Nephron progenitor cell (in vitro differentiated cells): ENCODE measurements around the gene PCDHGB7.
A peak's percentile ranks its signal among the peaks of the same experiment; 100 is the strongest.
"Not testable (repeated sequence)": the region's sequence is repeated elsewhere in the genome, so short reads cannot be mapped to it uniquely, and the experiment has no call there.

Experiments used
- DNase-seq: peaks from one replicate; pipeline ENCODE4 v3.0.0; 2021
- H3K27ac Mint-ChIP-seq: 2 replicates; pipeline ENCODE4 v1.8.0; 2021; ENCODE audit warnings: mild to moderate bottlenecking, moderate library complexity, mixed read lengths
- H3K27me3 Mint-ChIP-seq: 2 replicates; pipeline ENCODE4 v1.8.0; 2021; ENCODE audit warnings: mild to moderate bottlenecking, low read depth, mixed read lengths; ENCODE audit not compliant: poor library complexity
- H3K36me3 Mint-ChIP-seq: 2 replicates; pipeline ENCODE4 v1.8.0; 2021; ENCODE audit warnings: low read depth, mixed read lengths
- H3K4me1 Mint-ChIP-seq: 2 replicates; pipeline ENCODE4 v1.8.0; 2021; ENCODE audit warnings: mixed read lengths
- H3K4me3 Mint-ChIP-seq: 2 replicates; pipeline ENCODE4 v1.8.0; 2021; ENCODE audit warnings: mild to moderate bottlenecking, moderate library complexity, mixed read lengths
- H3K9me3 Mint-ChIP-seq: 2 replicates; pipeline ENCODE4 v1.8.0; 2021; ENCODE audit warnings: mild to moderate bottlenecking, moderate library complexity, mixed read lengths
- CTCF ChIP-seq: fragments of 200-600 bp; sonication (generic); IDR thresholded peaks from 2 replicates; pipeline ENCODE4 v1.5.0; 2021; ENCODE audit warnings: antibody characterized with exemption

Gene PCDHGB7

DNA sequence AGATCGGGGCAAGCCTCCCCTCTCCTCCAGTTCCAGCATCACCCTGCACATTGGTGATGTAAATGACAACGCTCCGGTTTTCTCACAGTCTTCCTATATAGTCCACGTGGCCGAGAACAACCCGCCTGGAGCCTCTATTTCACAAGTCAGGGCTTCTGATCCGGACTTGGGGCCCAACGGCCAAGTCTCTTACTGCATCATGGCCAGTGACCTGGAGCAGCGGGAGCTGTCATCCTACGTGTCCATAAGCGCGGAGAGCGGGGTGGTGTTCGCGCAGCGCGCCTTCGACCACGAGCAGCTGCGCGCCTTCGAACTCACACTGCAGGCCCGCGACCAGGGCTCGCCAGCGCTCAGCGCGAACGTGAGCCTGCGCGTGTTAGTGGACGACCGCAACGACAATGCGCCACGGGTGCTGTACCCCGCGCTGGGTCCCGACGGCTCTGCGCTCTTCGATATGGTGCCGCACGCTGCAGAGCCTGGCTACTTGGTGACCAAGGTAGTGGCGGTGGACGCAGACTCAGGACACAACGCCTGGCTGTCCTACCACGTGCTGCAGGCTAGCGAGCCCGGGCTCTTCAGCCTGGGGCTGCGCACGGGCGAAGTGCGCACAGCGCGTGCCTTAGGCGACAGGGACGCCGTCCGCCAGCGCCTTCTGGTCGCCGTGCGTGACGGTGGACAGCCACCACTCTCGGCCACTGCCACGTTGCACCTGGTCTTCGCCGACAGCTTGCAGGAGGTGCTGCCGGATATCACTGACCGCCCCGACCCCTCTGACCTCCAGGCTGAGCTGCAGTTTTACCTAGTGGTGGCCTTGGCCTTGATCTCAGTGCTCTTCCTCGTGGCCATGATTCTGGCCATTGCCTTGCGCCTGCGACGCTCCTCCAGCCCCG lies 28.1 kb upstream of the PCDHGB7 start:
- Mint-ChIP-seq H3K36me3 (peaks cover 72% of the 10 kb centered on the region), H3K4me1 (no peaks in the 10 kb centered on the region), H3K4me3 (peak overlapping the region; percentile 35), H3K9me3 (peaks cover 96% of the 10 kb centered on the region), H3K27ac (peak overlapping the region; percentile 72), H3K27me3 (peaks cover 3% of the 10 kb centered on the region)
- TF ChIP-seq CTCF = no peak
- DNase-seq = no peak

- Mint-ChIP-seq H3K27ac (no peak within 1 kb of the TSS), H3K4me3 (no peak within 1 kb of the TSS), H3K9me3 (peaks cover 95% of the 10 kb centered on the region), H3K27me3 (peaks cover 3% of the 10 kb centered on the region), H3K4me1 (no peaks in the 10 kb centered on the region), H3K36me3 (peaks cover 80% of the 10 kb centered on the region)
- no peak for DNase-seq
- TF ChIP-seq CTCF = no peak
These were observed 24.9 kb upstream of the PCDHGB7 start, which contains the start of gene PCDHGA8 for GRCh38 chr5:141392429-141393198. PCDHGA8 (plus strand) TSS chr5:141392633; CDS start chr5:141392814, 181 bp downstream.

DNA sequence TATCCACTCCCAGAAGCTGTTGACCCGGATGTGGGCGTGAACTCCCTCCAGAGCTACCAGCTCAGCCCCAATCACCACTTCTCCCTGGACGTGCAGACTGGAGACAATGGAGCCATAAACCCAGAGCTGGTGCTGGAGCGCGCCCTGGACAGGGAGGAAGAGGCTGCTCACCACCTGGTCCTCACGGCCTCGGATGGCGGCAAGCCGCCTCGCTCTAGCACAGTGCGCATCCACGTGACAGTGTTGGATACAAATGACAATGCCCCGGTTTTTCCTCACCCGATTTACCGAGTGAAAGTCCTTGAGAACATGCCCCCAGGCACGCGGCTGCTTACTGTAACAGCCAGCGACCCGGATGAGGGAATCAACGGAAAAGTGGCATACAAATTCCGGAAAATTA lies 24.2 kb upstream of the PCDHGB7 start:
- DNase-seq = no peak
- Mint-ChIP-seq H3K4me1 (no peaks in the 10 kb centered on the region), H3K9me3 (peaks cover 94% of the 10 kb centered on the region), H3K36me3 (peaks cover 78% of the 10 kb centered on the region), H3K4me3 (no peak overlapping the region), H3K27me3 (peaks cover 3% of the 10 kb centered on the region), H3K27ac (no peak overlapping the region)
- no peak for TF ChIP-seq CTCF

DNA sequence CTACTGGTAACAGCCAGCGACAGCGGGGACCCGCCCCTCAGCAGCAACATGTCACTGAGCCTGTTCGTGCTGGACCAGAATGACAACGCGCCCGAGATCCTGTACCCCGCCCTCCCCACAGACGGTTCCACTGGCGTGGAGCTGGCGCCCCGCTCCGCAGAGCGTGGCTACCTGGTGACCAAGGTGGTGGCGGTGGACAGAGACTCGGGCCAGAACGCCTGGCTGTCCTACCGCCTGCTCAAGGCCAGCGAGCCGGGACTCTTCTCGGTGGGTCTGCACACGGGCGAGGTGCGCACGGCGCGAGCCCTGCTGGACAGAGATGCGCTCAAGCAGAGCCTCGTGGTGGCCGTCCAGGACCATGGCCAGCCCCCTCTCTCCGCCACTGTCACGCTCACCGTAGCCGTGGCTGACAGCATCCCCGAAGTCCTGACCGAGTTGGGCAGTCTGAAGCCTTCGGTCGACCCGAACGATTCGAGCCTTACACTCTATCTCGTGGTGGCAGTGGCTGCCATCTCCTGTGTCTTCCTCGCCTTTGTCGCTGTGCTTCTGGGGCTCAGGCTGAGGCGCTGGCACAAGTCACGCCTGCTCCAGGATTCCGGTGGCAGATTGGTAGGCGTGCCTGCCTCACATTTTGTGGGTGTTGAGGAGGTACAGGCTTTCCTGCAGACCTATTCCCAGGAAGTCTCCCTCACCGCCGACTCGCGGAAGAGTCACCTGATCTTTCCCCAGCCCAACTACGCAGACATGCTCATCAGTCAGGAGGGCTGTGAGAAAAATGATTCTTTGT lies 22.9 kb upstream of the PCDHGB7 start:
- H3K27ac Mint-ChIP-seq, H3K27me3 Mint-ChIP-seq, DNase-seq, H3K4me1 Mint-ChIP-seq, H3K4me3 Mint-ChIP-seq: not testable (repeated sequence)
- Mint-ChIP-seq H3K9me3 (peaks cover 94% of the 10 kb centered on the region), H3K36me3 (peaks cover 76% of the 10 kb centered on the region)

DNA sequence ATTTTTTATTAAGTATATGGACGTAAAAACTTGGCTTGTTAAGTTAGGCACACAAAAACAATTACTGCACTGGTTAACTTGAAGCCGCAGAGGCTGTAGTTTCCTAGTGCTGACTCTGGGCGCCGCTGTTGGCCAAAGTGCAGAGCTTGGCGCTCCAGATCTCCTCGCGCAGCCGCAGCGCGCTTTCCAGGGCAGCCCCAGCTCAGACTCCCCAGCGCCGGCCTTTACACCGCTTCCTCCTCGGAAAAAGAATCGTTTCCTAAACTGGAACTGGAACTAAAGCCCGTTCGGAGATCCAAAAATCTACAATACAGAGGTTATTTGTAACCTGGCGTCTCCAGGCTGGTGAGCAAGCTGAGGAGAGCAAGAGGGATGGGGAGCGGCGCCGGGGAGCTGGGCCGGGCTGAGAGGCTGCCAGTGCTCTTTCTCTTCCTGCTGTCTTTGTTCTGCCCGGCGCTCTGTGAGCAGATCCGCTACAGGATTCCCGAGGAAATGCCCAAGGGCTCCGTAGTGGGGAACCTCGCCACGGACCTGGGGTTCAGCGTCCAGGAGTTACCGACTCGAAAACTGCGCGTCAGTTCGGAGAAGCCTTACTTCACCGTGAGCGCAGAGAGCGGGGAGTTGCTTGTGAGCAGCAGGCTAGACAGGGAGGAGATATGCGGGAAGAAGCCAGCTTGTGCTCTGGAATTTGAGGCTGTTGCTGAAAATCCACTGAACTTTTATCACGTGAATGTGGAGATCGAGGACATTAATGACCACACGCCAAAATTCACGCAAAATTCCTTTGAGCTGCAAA lies 19.5 kb upstream of the PCDHGB7 start, which contains the start of gene PCDHGB5:
PCDHGB5 (plus strand) TSS at position 192 of the 796 bp plus-strand sequence; CDS start at position 373, 181 bp downstream.
- peaks cover 88% of the 10 kb centered on the region for H3K9me3 Mint-ChIP-seq
- not testable (repeated sequence) for H3K27me3 Mint-ChIP-seq, H3K4me1 Mint-ChIP-seq, H3K27ac Mint-ChIP-seq, DNase-seq, H3K4me3 Mint-ChIP-seq
- peaks cover 70% of the 10 kb centered on the region for H3K36me3 Mint-ChIP-seq

DNA sequence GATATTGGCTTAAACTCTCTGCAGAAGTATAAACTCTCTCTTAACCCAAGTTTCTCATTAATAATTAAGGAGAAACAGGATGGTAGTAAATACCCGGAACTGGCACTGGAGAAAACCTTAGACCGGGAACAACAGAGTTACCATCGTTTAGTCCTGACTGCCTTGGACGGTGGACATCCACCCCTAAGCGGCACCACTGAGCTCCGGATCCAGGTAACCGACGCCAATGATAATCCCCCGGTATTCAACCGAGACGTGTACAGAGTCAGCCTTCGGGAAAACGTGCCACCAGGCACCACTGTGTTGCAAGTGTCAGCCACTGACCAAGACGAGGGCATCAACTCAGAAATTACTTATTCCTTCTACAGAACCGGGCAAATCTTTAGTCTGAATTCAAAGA lies 18.9 kb upstream of the PCDHGB7 start:
- no peak for DNase-seq
- no peak for TF ChIP-seq CTCF
- H3K4me1 Mint-ChIP-seq = no peaks in the 10 kb centered on the region
- H3K27ac Mint-ChIP-seq = no peak overlapping the region
- peaks cover 88% of the 10 kb centered on the region for H3K9me3 Mint-ChIP-seq
- no peak overlapping the region for H3K4me3 Mint-ChIP-seq
- H3K27me3 Mint-ChIP-seq = peaks cover 5% of the 10 kb centered on the region
- peaks cover 66% of the 10 kb centered on the region for H3K36me3 Mint-ChIP-seq
